Hematopoietic multipotent progenitor cell treated with erythropoietin and hydrocortisone succinate and interleukin-3 and kit ligand, for 6 days (in vitro differentiated cells): Measurements from ENCODE around the gene ST8SIA3.

ENCODE experiments used
- DNase-seq: peaks from one replicate; pipeline ENCODE4 v3.0.0-alpha.2; 2015

Gene ST8SIA3, protein sequence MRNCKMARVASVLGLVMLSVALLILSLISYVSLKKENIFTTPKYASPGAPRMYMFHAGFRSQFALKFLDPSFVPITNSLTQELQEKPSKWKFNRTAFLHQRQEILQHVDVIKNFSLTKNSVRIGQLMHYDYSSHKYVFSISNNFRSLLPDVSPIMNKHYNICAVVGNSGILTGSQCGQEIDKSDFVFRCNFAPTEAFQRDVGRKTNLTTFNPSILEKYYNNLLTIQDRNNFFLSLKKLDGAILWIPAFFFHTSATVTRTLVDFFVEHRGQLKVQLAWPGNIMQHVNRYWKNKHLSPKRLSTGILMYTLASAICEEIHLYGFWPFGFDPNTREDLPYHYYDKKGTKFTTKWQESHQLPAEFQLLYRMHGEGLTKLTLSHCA

DNA sequence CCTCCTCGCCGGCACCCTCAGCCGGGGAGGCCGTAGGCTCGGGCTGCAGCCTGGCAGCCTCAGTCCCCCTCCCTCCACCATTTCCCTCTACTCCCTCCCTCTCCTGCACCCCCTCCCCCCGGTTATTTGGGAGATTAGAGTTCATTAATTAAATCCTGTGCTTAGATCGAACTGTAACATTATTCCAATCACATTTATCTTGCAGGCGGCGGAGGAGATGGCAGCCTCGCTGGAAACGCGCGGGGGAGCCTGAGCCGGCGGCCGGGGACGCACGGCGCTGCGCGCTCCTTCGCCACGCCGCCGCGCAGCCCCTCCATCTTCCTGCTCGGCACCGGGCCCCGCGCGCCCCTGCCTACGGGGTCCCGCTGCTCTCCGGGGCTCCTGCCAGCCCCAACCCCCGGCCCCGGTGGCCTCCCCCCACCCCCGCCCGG, at the start of gene ST8SIA3:
Gene ST8SIA3 (plus strand): TSS at position 287 of the 431 bp plus-strand sequence. CDS start 290 bp downstream, outside the sequence.
- no peak for DNase-seq

DNA sequence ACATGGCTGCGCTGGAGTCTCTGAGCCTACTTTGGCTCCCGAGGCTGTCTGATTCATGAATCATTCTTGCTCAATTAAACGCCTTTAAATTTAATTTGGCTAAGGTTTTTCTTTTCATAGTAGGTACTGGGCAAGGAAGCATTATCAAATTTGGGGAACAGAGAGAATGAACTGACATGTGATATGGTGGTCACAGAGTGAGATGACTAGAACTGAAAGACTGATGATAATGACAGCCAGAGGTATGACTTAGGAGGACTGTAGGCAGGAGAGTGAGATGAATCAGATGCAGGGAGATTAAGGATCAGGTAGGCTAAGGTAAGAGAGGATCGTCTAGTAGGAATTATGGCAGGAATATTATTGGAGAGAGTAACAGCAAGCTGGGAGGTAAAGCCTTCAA, 40.9 kb upstream of the ST8SIA3 start:
- DNase-seq = no peak

DNA sequence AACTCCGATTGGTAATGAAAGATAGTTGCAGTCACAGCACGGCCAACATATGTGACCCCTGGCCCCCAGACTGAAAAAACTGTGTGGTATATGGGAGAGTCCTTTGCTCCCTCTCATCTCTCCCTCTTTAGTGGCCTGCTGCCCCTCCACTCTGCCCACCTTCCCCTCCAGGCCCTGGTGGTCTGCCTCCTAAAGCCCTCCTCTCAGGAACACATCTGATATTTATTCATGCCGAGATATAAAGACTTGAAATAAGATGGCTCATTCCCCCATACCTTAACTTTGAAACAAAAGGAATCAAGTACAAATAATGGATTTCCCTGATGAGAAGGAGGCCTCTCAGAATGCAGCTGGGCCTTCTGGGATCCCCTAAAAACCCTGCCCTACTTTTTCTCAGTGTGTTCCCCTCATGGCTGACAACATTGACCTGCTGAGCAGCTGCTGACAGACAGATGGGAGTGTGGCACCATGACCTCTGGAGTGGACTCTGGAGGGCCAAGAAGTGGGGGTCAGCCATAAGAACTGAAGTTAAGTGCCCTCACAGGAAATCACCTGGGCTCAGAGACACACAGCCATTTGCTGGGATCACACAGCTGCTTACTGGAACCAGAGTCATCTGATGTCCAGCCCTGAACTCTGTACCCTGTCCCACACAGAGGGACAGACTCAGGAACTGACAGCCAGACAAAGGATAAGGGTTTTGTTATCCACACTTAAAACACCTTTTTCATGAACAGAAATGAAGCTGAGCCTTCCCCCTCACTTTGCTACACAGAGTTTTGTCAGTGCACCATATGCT, 39.8 kb upstream of the ST8SIA3 start:
- DNase-seq = no peak

DNA sequence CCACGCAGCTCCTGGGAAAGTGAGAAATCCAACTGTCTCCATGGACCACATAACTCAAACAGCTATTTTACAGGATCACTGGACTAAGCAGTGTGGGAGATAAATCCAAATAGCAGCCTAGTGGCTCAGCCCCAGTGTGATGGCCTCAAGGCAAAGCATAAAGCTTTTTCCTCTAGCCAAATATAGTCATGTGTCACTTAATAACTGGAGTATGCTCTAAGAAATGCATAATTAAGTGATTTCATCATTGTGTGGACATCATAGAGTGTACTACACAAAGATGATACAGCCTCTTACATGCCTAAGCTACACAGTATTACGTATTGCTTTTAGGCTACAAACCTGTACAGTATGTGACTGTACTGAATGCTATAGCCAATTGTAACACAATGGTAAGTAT, 31.8 kb upstream of the ST8SIA3 start:
- DNase-seq = no peak

DNA sequence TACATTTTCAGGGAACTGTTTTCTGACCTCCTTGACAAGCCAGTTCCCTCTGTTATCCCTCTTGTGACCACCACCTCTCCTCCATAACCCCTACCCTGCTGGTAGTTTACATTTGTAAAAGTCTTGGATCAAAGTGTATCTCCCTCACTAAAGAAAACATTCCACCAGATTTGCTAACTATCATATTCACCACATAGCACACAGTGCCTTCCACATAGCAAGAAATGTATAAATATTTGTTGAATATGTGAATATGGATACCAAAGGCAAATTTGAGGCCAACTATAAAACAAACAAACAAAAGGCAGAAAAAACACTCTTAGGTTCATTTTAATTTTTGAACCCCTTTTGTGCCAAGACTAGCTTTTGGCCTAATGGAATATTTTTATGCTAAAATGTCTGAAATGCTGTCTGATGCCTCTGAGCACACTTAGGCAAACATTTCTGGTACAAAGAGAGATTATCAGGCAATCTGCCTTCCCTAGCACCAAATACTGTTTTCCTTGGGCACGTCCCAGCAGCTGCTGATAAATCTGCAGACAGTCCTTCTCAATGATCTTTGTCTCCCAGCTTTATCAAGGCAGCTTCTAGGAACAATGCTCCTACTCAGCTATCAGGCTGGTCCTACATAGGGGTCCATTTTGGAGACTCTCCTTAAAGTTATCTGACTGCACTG, 26.7 kb upstream of the ST8SIA3 start:
- DNase-seq = no peak

DNA sequence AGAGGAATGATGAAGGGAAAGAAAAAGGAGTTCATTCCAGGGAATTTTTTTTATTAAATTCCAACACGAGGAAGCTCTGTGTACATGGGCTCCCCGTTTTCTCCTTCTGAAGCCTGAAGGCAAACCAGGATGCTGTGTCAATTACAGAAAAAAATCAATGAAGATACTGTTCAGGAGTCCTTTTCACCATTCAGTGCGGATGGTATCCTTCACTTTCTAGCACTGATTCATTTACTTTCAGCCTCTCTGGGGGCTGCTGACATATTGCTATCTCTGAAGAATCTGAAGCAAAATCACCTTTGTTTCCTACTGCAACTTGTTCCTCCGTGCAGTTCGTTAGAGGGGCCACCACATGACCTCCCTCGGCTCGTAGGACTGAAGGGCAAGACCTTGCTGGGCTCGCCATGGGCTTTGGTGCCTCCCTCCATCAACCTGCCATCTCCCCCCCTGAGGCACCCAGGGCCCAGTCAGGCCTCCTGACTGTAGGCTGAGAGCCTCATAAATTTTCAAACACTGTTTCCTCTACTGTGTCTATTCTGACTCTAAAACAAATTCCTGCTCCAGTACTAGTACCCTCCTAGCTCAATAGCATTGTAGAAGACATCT, 25.5 kb upstream of the ST8SIA3 start:
- no peak for DNase-seq

DNA sequence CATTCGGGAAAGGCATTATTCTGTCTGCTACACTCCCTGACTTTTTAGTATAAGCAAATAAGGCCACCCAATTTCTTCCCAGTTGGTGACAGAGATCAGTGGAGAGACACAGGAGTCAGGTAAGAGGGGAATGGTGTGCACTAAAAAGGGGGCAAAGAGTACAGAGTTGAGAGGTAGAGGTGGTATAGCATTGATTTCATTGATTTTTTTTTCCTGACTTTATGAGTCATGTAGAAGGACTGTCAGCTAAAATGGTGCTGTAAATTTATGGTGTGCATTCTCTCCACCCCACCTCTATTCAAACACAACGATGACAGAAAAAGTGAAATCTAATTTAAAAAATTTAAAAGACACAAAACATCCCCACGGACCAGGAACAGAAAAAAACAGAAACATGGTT, 23.7 kb upstream of the ST8SIA3 start:
- no peak for DNase-seq

DNA sequence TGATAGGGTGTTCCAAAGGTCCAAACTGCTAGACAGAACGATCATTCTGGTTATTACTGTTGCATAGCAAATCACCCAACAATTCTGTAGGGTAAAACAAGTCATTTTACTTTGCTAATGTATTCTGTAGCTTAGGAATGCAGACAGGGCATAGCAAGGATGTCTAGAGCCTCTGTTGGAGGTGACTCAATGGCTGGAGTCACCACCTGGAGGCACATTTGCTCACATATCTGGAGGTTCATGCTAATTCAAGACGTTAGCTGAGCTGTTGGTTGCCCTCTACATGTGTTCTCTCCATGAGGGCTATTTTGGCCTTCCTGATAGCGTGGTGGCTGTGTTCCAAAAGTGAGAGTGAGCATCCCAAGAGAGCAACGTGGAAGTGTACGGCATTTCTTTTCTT, 22.5 kb upstream of the ST8SIA3 start:
- DNase-seq = no peak

DNA sequence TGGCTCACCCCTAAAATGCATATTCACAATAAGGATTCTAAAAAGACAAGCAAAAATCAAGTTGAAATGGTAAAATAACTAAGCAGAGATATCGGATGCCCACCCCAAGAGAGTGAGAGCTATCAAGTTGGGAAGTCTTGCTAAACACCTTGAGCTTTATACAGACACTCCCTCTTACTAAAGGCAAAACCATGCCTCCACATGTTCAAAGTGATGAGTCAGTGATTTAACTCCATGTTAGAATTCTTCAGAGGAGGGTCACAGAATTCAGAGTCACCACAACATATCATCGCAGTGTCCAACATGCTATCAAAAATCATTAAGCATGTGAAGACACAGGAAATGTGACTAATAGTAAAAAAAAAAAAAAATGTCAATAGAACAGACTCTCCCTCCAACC, 20.6 kb upstream of the ST8SIA3 start:
- DNase-seq = no peak

DNA sequence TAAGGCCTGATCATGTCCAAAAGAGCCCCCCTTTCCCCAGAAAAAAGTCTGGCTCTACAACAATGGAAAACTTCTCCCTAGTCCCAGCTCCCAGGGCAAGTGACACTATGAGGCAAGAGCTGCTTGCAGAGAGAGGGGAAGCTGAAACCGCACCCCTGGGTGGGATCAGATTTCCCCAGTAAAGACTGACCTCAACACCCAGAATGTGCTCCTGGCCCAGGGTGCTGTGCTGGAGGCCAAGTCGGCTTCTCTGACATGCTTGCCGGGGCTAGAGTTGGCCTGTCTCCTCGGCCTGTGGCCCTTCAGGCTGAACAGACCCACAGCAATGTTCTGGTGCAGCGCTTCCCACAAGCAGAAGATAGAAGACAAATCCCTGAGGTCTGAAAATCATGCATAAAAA, 18.4 kb upstream of the ST8SIA3 start:
- DNase-seq = no peak

DNA sequence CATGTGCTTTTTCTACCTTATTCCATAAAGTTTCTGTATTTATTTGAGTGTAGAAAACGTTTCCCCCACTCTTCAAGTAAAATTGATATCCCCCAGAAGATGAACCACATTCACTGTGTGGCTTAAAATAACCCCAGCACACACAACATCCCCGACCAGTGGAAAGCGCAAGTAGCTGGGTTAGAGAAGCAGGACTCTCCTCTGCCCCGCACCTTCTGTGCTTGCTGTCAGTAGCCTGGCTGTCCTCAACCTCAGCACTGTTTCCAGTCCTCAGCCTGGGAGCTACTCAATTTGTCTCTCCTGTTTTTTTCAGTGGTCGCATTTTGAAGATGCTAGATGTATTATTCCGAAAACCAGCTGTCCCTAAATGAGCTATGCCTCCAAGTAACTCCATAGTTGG, 18.0 kb upstream of the ST8SIA3 start:
- DNase-seq = no peak

DNA sequence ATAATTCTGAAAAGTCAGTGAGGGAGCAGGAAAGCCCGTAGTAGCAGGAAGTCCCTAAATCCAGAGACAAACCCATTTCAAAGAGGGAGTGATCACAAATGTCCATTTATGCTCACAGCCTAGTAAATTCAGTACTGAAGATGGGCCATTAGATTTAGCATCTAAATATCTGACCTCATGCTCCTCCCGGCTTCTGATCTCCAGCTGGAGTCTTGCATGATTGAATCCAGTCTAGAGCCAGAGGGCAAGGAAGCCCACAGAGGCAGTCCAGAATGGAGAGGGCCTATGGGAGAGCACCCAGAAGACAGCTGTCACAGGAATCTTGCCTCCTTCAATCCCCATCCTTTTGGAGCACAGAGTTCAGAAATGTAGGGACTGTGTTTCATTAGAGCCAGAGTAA, 16.0 kb upstream of the ST8SIA3 start:
- DNase-seq = no peak

DNA sequence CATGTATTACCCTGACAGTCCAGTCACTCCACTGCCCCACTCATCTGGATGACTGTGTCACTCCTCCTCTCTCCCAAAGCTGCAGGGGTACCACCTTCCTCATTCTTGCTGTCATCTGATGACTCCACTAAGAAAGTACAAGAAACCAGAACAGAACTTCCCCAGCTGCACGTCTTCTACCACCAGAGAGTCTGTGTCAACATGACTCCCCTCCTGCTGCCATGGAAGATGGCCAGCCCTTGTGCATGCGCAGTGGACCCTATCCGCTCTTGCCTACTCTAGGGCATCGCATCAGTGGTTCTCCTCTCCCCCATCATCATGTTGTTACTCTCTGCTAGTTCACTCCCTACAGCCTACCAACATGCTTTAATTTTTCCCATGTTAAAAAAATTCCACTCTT, 14.5 kb upstream of the ST8SIA3 start:
- no peak for DNase-seq

DNA sequence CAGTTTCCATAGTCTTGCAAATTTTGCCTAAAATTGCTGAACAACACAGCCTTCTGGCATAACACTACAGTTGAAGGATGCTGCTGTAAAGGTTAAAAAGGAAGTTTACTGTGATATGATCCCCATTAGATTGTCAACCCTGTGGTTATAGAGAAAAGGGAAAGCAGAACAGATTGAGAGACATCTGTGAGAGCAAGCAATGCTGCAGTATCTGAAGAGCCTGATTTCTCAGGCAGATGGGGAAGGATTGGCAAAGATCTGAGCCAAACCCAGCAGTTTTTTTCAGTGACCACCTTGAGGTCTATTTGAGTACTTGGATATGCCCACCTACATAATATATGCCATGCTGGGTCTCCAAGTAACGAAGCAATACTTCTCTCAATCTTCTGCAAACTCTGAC, 8.5 kb upstream of the ST8SIA3 start:
- DNase-seq = no peak

DNA sequence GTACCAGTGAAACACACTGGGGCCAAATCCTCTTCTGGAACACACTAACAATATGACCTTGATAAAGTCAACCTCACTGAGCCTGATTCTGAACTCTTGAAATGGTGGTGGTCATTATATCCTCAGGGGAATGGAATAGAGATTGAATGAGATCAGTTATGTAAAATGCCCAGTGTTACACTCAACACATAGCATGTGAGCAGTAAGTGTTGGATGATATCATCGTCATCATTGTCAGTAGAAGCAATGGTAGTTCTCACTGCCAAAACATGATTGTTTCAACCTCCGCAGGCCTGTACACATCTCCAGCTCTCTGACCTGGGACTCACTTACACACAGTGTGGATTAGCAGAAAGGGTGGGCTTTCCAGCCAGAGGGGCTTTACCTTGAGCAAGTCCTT, 5.5 kb upstream of the ST8SIA3 start:
- no peak for DNase-seq

DNA sequence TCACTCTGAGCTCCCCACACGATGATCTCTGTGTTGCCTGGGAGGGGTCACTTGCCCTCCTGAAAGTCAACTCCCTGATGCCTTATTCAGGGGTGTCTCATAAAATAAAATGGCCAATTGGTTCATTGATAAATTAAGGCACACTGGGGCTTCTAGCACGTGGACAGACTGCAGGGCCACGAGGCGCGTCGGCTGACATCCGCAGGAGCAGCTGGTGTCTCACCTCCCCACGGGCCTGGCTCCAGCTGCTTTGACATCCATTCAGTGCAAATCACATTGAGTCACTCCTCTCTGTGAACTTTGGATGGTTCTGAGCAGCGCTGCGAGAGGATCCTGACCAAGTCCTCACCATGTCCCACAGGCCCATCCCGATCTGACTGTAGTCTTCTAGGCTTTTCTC, 4.6 kb upstream of the ST8SIA3 start:
- DNase-seq = no peak

DNA sequence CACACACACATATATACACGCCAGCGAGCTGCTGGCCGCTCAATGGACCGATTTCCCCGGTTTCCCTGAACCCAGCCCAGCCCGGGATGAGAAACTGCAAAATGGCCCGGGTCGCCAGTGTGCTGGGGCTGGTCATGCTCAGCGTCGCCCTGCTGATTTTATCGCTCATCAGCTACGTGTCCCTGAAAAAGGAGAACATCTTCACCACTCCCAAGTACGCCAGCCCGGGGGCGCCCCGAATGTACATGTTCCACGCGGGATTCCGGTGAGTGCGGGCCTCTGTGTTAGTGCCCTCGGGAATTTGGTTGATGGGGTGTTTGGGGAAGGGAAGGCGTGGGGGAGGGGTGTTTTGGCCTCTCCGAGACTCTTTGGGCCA, 392 bp downstream of the ST8SIA3 start:
- DNase-seq = no peak

DNA sequence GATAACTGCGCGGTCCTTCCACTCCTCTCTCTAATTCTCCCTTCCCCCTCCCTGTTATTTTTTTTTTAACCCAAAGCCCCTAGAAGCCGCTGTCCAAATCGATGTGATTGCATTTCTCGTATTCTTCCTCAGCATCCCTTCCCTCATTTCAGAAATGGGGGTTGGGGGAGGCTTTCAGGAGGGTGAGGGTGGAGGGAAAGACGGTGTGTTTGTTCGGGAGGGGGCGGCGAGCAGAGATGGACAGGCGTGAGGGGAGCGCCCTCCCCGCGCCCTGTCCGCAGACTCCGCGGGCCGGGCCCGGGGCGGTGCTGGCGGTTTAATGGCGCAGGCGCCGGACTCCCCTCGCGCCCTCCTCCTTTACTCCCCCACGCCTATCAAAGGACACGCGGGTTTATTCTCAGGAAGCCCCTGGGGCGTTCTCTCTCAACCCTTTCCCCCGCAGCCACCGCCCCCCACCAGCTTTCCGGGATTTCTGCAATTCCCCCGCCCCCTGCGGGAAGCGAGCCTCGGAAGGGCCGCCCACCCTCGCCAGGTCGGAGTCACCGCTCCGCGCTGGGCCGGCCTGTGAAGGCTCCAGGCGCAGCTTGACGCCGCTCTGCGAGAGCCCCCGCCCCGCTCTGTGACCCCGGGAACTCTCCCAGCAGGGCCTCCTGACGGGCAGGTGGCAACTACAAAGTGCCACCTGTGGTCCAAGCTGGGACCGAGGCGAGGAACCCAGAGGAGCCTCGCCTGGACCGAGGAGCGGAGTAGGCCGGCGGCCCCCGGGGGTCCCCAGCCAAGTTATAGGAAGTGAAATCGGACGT, 981 bp downstream of the ST8SIA3 start:
- DNase-seq = no peak

DNA sequence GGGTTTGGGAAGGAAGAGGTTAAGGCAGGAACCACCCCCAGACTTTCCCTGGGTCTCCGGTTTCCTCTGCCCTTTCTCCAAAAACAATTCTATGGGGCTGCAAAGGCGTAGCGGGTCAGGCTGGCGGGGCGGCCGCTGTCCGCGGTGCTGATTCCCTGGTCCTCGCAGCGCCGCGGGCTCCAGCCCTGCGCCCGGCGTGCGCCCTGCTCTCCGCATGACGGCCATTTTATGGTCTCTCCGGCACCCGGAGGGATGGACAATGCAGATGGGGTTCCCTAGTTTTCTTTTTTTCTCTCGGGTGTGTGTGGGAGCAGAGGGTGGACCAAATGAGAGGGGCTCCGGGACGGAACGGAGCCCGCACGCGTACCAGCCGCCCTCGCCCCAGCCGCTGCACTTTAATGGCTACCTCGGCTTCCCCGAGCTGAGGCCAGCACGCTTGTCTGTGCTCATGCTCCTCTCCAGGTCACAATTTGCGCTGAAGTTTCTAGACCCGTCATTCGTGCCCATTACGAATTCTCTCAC, 1.6 kb downstream of the ST8SIA3 start:
- DNase-seq = peak; percentile 64

DNA sequence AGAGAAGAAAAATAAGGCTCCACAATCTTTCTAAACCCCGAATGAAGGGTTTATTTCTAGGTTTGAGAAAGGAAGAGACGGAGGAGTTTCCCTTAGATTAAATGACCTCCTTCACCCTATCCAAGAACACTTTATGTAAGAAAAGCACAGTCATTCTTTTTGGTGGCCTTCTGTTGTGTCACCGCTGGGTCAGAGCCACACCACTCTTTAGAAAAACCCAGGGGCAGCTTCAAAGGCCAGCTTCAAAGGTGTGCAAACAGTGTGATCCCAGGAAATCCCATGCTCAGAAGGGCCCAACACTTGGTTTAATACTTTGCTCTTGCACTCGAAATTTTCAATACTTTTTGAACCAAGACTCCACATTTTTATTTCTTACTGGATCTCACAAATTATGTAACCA, 7.1 kb downstream of the ST8SIA3 start:
- DNase-seq = no peak

DNA sequence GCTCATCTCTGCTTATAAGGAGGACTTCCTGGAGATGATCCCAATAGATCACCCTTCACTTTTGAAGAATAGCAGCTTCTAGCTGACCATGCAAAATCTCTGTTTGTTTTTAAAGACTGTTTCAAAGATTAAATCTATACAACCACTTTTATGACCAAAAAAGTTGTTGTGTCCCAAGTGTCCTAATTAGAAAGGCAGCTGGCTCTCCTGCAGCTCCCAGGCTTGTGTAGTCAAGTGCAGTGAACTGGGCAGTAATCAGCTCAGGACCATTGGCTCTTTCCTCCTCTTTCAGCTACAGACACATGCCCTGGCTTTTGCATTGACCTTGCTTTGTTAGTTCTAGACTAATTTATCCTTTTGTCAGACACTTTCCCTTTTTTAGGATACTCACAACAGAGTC, 10.4 kb downstream of the ST8SIA3 start:
- DNase-seq = no peak

DNA sequence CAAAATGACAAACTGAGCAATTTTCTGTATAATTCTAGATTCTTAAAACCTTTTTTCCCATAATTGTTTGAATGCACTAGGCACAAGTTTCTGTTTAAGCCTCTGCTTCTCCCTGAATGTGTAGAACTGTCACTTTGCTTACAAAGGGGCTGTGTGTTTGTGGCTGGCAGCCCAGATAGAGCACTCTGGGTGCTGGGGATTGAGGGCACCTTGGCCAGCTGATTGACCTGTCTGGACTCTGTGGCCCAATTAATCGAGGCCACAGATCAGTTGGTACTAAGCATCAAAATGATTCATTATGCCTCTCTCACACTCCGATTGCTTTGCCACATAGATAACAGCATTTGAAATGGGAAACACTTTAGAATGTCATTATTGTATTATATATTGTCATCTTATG, 12.1 kb downstream of the ST8SIA3 start:
- DNase-seq = no peak
